GM21529 (cell line): ENCODE measurements around the gene ULK4.
"Not testable (repeated sequence)": the region's sequence is repeated elsewhere in the genome, so short reads cannot be mapped to it uniquely, and the experiment has no call there.

ENCODE experiments used
- ATAC-seq: cut with Tn5 transposase; IDR thresholded peaks from one replicate; pipeline ENCODE4 v1.9.1; 2021; ENCODE audit not compliant: unreplicated experiment

ULK4 gene

GRCh38 chr3:41961751-41962679 lies at the start of gene ULK4:
Gene ULK4, minus strand, starts transcription at chr3:41962103. Its CDS starts 7,344 bp downstream, at chr3:41954759.
- peak; percentile 94 for ATAC-seq

GRCh38 chr3:42010530-42010929 lies 48.6 kb upstream of the ULK4 start:
- ATAC-seq = no peak

- no peak for ATAC-seq
Observed at GRCh38 chr3:42009456-42009855, 47.6 kb upstream of the ULK4 start.

DNA sequence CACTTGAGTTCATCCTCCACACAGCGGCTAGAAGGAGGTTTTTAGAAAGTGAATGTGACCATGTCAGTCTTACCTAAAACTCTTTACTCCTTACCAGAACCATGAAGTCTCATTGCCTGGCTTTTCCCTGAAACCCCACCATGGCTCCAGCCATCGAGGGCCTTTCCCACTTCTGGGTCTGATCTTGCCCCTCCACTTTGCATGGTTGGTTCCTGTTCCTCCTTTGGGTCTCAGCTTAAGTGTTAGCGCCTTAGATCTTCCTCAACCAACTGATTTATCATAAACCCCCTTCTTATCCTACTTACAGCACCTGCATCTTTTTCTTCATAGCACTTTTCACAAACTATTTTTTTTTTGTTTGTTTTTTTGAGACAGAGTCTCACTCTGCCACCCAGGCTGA lies 45.9 kb upstream of the ULK4 start:
- no peak for ATAC-seq

DNA sequence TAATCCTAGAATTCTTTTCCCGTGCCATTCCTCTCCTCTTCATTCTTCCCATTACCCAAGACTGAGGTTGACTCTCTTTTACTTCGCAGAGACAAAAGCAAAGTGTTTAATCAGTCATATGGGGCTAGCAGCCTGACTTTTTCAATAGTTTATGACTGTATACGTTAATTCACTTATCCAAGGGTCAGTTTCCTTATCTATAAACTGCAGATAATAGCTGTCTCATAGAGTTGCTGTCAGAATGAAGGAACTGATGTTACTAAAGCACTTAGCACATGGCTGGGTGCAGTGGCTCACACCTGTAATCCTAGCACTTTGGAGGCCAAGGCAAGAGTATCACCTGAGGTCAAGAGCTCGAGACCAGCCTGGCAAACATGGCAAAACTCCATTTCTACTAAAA lies 43.5 kb upstream of the ULK4 start:
- ATAC-seq = no peak

DNA sequence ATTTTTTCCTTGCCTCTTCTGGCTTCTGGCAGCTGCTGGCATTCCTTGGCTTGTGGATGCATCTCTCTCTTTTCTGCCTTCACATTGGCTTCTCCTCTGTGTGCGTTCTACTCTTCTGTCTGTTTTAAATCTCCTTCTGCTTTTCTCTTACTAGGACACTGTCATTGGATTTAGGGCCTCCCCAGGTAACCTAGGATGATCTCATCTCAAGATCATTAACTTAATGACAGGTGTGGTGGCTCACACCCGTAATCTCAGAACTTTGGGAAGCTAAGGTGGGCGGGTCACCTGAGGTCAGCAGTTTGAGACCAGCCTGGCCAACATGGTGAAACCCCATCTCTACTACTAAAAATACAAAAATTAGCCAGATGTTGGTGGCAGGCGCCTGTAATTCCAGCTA lies 40.9 kb upstream of the ULK4 start:
- ATAC-seq = no peak

DNA sequence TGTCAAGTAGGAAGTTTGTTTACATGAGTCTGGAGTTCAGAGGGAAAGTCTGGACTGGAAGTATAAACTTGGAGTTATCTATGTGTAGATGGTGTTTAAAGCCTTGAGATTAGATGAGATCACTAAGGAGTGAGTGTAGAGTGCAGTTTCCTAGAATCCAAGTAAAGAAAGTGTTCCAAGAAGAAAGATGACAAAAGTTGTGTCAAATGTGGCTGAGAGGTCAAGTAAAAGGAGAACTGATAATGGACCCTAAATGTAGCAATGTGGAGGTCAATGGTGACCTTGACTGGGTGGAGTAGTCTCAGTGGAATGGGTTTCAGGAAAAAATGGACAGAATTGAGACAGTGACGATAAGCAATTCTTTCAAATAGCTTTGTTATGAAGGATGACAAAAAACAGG lies 39.9 kb upstream of the ULK4 start:
- no peak for ATAC-seq

DNA sequence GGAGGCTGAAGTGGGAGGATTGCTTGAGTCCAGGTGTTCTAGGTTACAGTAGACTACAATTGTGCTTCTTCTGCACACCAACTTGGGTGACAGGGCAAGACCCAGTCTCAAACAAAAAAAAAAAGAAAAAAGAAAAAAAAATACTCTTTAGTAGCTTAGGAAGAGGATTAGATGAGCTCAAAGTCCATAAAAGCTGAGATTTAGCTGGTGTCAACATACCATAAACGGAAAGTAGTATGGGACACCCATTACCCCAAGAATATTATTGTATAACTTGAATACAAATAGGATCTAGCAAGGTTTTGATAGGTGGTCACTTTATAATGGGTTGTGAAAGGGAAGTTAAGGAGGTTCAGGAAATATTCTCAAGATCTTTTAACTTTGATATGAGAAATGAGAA lies 38.0 kb upstream of the ULK4 start:
- ATAC-seq = no peak

DNA sequence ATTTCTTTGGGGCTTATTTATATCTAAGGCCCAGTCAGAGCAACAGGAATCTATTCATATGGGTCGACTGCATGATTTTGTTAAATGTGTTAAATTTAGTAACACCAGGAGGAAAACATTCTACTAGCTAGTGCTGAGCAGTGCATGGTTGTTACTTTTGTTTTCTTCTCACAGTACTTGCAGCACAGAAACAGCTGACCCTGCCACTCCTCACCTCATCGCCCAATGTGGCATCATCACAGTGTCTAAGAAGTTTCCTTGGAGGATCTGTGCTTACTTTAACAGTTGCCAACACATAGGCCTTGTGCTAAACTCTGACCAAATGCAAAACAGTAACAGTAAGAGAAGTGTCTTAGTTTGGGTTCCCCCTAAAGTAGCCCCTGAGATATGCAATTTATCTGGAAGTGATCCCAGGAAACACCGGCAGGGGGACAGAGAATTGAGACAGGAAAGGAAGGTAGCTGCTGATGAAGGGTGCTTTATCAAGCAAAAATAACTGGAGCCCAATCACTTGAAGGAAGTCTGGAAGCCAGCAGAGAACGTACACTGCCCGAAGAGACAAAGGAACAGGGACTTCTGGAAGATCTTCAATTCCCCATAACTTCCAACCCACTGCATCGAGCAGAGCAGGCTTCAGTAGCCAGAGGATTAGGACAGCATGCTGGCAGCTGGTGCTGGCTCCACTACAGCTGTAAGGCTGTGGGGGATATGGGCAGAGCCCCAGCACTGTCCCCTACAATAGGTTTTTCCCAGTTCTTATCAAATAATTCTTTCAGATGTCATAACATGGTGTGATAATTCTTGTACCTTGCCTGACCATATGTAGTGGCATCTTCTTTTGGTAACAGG lies 36.0 kb upstream of the ULK4 start:
- no peak for ATAC-seq

DNA sequence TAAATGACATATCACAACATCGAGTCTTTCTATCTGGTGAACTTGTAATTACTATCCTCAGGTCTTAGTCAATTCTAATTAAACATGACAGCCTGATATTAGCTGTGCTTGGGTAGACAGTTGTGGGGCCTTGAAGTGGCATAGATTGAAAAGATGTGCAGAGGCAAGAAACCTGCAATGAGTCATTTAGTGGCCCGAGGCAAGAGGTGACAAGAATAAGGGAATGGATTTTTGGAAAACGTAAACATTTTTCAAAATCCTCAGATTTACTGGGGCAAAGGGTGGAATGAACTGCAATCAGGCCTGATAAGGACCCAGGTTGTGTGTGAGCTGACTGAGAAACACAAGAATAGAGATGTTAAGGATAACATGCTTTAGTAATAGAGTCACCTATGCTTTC lies 29.5 kb upstream of the ULK4 start:
- no peak for ATAC-seq

GRCh38 chr3:41989518-41989917 lies 27.6 kb upstream of the ULK4 start:
- ATAC-seq = no peak

DNA sequence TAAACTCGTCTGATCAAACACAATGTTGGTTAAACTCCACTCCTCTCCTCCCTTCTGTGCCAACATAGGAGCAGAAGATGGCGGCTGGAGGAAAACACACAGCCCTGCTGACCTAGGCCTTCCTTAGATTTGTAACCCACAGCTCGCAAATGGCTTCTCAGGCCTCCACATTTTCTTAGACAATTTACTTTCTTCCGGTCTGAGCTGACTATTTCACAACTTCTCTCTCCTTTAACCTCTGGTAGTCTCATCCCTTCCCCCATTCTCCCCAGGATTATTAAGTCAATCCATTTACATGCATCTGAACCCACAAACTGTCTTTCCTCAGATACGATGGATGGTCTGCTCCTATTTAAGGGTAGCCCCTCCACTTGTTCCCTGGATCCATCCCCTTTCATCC lies 25.7 kb upstream of the ULK4 start:
- no peak for ATAC-seq

- no peak for ATAC-seq
Observed at GRCh38 chr3:41986561-41986960, 24.7 kb upstream of the ULK4 start.

- no peak for ATAC-seq
Observed at GRCh38 chr3:41985018-41985417, 23.1 kb upstream of the ULK4 start.

GRCh38 chr3:41983091-41983490 lies 21.2 kb upstream of the ULK4 start:
- ATAC-seq = not testable (repeated sequence)

DNA sequence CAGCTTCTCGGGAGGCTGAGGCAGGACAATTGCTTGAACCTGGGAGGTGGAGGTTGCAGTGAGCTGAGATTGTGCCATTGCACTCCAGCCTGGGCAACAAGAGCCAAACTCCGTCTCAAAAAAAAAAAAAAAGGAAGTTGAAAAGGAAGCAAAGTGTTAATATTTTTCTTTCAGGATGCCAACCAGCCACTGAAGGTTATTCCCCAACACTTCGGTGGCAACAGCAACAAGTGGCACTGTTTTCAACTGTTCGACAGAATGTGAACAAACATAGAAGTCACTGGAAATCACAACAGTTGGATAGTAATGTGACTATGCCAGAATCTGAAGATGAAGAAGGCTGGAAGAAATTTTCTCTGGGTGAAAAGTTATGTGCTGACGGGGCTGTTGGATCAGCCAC lies 15.5 kb upstream of the ULK4 start:
- not testable (repeated sequence) for ATAC-seq

- no peak for ATAC-seq
Observed at GRCh38 chr3:41975416-41976103, 13.7 kb upstream of the ULK4 start.

DNA sequence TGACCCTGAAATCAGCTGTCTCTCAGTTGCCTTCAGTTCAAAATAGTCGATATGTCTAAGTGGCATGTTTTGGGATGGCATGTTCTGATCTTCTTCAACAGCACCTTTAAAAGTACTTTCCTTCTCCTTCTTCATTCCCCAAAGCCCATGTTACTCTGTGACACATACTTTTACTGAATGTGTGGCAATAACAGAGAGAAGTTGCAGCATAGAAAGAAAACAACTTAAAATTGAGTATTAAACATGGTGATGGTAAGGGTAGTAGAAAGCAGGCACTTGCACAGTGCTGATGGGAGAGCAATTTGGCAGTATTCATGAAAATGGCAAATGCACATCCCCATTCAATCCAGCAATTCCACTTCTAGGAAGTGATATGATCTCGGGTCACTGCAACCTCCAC lies 12.3 kb upstream of the ULK4 start:
- ATAC-seq = no peak

DNA sequence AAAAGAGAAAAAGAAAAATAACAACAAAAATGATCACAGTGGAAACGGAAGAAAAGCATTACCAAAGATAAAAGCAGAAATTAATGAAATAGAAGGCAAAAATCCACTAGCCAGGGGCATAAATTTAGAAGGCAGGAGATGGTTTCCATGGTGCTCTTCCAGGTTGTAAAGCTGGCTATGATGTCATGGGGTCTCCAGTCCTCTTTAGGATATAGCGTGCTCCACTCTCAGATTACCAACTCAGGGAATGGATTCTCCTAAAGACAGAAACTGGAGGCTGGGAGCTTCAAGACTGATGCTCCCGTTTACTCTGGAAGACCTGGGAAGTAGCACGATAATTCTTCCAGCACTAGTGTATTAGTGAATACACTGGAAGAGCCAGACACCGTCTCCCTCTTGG lies 10.9 kb upstream of the ULK4 start:
- ATAC-seq = no peak

GRCh38 chr3:41966206-41966605 lies 4.3 kb upstream of the ULK4 start:
- no peak for ATAC-seq

DNA sequence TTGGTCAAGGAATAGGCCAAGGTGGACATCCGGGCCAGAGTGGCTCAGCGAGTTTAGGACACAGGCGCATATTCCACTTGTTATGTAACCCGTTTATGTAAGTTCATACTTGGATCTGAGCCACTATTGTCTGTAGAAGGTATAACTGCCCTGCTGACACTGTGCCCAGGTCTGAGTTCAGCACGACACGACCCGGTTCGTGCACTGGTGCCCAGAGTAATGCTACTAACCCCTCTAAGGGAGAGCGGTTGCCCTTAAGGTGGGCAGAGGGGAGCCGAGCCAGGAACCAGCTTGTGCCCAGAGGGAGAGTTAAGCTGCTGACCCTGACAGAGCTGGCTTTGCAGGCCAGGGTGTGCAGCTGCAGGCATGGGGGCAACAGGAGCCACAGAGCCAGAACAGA lies 1.9 kb upstream of the ULK4 start:
- ATAC-seq = no peak
